Right cardiac atrium (tissue), 5 donors: ENCODE measurements around the gene ZNF365. TPM values are rescaled to one million over a fixed set of nuclear protein-coding genes. Genes with fewer than 3 reads are reported as not detected.

Experiments used
- ATAC-seq, 2 donors: fragments of 200-7000 bp; cut with Tn5 transposase; one replicate each; pipeline versions ENCODE4 v1.8.0 to v1.9.1; 2020; ENCODE audit warnings: moderate library complexity in 2 of 2, mild to moderate bottlenecking in 1 of 2
- DNase-seq, 3 donors: peaks; one replicate each; pipeline ENCODE4 v3.0.0-alpha.2; 2020
- H3K27ac ChIP-seq: one replicate; pipeline ENCODE4 v1.5.1; 2013; ENCODE audit warnings: mild to moderate bottlenecking, low read length, control low read depth, moderate library complexity
- H3K27me3 ChIP-seq: one replicate; pipeline ENCODE4 v1.6.1; 2013; ENCODE audit not compliant: control insufficient read depth, insufficient read depth
- H3K4me1 ChIP-seq: one replicate; pipeline ENCODE4 v1.6.1; 2013; ENCODE audit warnings: low read length; ENCODE audit not compliant: control insufficient read depth, insufficient read depth
- H3K4me3 ChIP-seq: one replicate; pipeline ENCODE4 v1.5.1; 2013; ENCODE audit warnings: low read length, control low read depth
- H3K9me3 ChIP-seq: one replicate; pipeline ENCODE4 v1.6.1; 2013; ENCODE audit warnings: low read length; ENCODE audit not compliant: control insufficient read depth
- WGBS: extraction: QIAGEN DNeasy Blood & Tissue Kit; methylation state at CpG from one replicate; pipeline ENCODE4 v1.1.7; 2013; 5-methylcytosine and 5-hydroxymethylcytosine counted together
- intact Hi-C, 4 donors: fragments of 100-400 bp; cut with DNase I; formaldehyde crosslinking; loops; one replicate each; pipeline versions ENCODE4 v1.11.0 to v1.14.0; 2022 to 2023
- polyA plus RNA-seq: library from polyadenylated mRNA; stranded (reverse); fragments of 200-250 nt; gene quantifications from one replicate; pipeline ENCODE4 v1.2.3, GENCODE V29; 2013
- total RNA-seq, 4 donors: library from RNA; stranded (reverse); fragmentation: NEBNext Ultra II Directional; extraction: Animal tissue kit (Norgen Biotek cat#: 25700); gene quantifications; one replicate each; pipeline ENCODE4 v1.2.1, GENCODE V29; 2021
- donor health status: healthy with polysubstance abuse.
- donor health status: DM: no; HTN: yes; CAD: no.
- donor health status: DM: no; HTN: no; CAD: no.
- donor health status: DM: no; HTN: yes; CAD: no; lungs with severe emphysema.
- donor health status: DM: yes; HTN: yes; CAD: no.

The ZNF365 gene
- total and polyA plus RNA-seq, 5 donors, result 0.86 to 4.1 (median 2.9) TPM

DNA sequence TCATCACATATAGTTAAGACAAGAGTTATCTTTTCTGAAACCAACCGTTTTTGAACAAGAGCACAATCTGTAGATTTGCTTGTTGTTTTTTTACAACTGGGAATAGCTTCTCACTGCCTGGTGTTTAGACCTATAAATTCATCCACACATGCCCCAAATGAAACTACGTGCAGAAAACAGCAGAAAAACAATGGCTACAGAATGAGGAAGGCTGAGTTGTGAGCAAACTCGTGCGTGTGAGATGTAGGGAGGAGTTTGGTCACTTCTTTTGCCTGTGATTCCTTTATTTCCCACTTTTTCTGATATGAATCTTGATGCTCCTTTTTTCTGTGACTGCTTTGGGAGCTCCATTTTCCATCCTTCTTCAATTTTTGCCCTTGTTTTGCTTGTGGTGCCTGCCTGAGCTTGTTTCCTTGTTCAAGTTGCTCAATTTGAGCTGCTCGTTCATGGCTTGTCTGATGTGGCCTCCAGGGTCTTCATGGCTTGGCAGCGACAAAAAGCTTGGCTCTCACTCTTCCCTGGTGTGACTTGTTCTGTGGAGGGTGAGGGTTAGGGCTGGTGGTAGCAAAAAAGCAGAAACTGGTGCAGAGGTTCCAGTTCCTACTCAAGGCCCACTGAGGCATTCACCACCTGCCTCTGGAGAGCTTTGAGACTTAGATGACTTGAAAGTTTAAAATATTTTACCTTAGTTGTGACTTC lies 76.9 kb downstream of the ZNF365 start:
- ATAC-seq (peak in 1 of 2 donors; percentile 56), DNase-seq (peak in 1 of 3 donors; percentile 54)
- Histone ChIP-seq H3K4me3 (no peak overlapping the region), H3K9me3 (no peaks in the 10 kb centered on the region), H3K27me3 (no peaks in the 10 kb centered on the region), H3K27ac (no peak overlapping the region), H3K4me1 (no peaks in the 10 kb centered on the region)
- intact Hi-C loops, result no loop called here
- WGBS, result 42% methylated on average over 6 of the region's 6 CpGs

DNA sequence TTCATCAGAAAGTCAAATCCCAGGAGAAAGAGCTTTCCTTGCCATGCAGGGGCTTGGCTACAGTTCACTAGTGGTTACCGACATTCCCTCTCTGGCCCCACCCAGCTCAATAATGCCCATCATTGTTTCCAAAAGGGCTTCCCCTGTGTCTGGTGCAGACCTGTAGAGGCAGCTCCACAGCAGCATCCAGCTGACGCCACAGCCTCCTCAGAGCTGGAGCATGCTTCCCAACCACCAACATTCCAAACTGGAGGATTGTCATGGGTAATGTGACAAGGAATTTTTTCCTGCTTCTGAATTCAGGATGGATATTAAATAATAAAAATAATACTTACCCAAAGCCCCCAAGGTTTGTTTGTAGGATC lies 77.4 kb downstream of the ZNF365 start:
- H3K4me3 ChIP-seq, result no peak overlapping the region
- H3K9me3 ChIP-seq, result no peaks in the 10 kb centered on the region
- DNase-seq, result no peak
- H3K27ac ChIP-seq, result no peak overlapping the region
- 77% methylated on average over 2 of the region's 2 CpGs for WGBS
- intact Hi-C loops, result no loop called here
- no peaks in the 10 kb centered on the region for H3K27me3 ChIP-seq
- no peak for ATAC-seq
- H3K4me1 ChIP-seq, result no peaks in the 10 kb centered on the region

Other genes starting within 250 kb of the ZNF365 start
- gene RTKN2, start 105.5 kb upstream of the ZNF365 start, total RNA-seq, result under 1 TPM; 0.06 to 0.19 (median 0.13) TPM
- gene RTKN2, start 105.5 kb upstream of the ZNF365 start, polyA plus RNA-seq, result 0.11 TPM